Right atrium auricular region (tissue), 2 donors: Measurements from ENCODE around the gene NCOR1. TPM values are rescaled to one million over a fixed set of nuclear protein-coding genes. Genes with fewer than 3 reads are reported as not detected.

Experiments
- DNase-seq: peaks from one replicate; pipeline ENCODE4 v3.0.0-alpha.2; 2019; ENCODE audit warnings: low spot score
- H3K27ac ChIP-seq, 2 donors: fragments of 200-600 bp; sonication (generic); 1 replicate in 1 of 2; 2 replicates in 1 of 2; pipeline ENCODE4 v1.5.1; 2016 to 2019
- H3K27me3 ChIP-seq, 2 donors: fragments of 200-600 bp; sonication (generic); one replicate each; pipeline versions ENCODE4 v1.5.1 to v1.6.0; 2017 to 2019
- H3K36me3 ChIP-seq: fragments of 200-600 bp; sonication (generic); one replicate; pipeline ENCODE4 v1.5.1; 2016
- H3K4me1 ChIP-seq, 2 donors: fragments of 200-600 bp; sonication (generic); one replicate each; pipeline versions ENCODE4 v1.5.1 to v1.6.0; 2017 to 2019
- H3K4me3 ChIP-seq, 2 donors: fragments of 200-600 bp; sonication (generic); 1 replicate in 1 of 2; 2 replicates in 1 of 2; pipeline ENCODE4 v1.5.1; 2017 to 2019; ENCODE audit warnings: mild to moderate bottlenecking in 1 of 2, moderate library complexity in 1 of 2
- H3K9me3 ChIP-seq, 2 donors: fragments of 200-600 bp; sonication (generic); one replicate each; pipeline ENCODE4 v1.5.1; 2019
- CTCF ChIP-seq, 2 donors: fragments of 200-600 bp; sonication (generic); IDR thresholded peaks; one replicate each; pipeline ENCODE4 v1.5.1; 2019; ENCODE audit warnings: antibody characterized with exemption in 2 of 2
- total RNA-seq, 2 donors: library from RNA; depleted of rRNA; stranded (reverse); fragments of >200 nt; gene quantifications; one replicate each; pipeline ENCODE4 v1.1.0, GENCODE V29; 2016

The NCOR1 gene
- total RNA-seq, 2 donors from 2014 or later, result 79.7 to 84.3 TPM

GRCh38 chr17:16129441-16130205, 85.7 kb downstream of the NCOR1 start:
- H3K4me1 ChIP-seq, result no peaks in the 10 kb centered on the region
- H3K9me3 ChIP-seq, result no peaks in the 10 kb centered on the region
- no peak for TF ChIP-seq CTCF (IDR thresholded peaks at IDR 0.05)
- no peak overlapping the region for H3K4me3 ChIP-seq
- DNase-seq, result no peak
- H3K36me3 ChIP-seq, result peaks cover 22% of the 10 kb centered on the region
- H3K27me3 ChIP-seq, result no peaks in the 10 kb centered on the region
- H3K27ac ChIP-seq, result no peak overlapping the region

- Histone ChIP-seq H3K4me1 (no peaks in the 10 kb centered on the region), H3K27me3 (no peaks in the 10 kb centered on the region), H3K4me3 (no peak overlapping the region), H3K36me3 (peaks cover 35% of the 10 kb centered on the region), H3K9me3 (no peaks in the 10 kb centered on the region), H3K27ac (no peak overlapping the region)
- no peak for DNase-seq
- no peak for TF ChIP-seq CTCF (IDR thresholded peaks at IDR 0.05)
Measured at GRCh38 chr17:16123531-16123930, 91.8 kb downstream of the NCOR1 start.

- H3K9me3 ChIP-seq, result no peaks in the 10 kb centered on the region
- no peak for TF ChIP-seq CTCF (IDR thresholded peaks at IDR 0.05)
- no peak overlapping the region for H3K27ac ChIP-seq
- no peaks in the 10 kb centered on the region for H3K27me3 ChIP-seq
- H3K4me3 ChIP-seq, result no peak overlapping the region
- no peaks in the 10 kb centered on the region for H3K4me1 ChIP-seq
- H3K36me3 ChIP-seq, result peaks cover 39% of the 10 kb centered on the region
- no peak for DNase-seq
Measured at GRCh38 chr17:16122697-16123434, 92.5 kb downstream of the NCOR1 start.

GRCh38 chr17:16121915-16122314, 93.4 kb downstream of the NCOR1 start:
- Histone ChIP-seq H3K27me3 (no peaks in the 10 kb centered on the region), H3K36me3 (peaks cover 48% of the 10 kb centered on the region), H3K4me1 (no peaks in the 10 kb centered on the region), H3K27ac (no peak overlapping the region), H3K4me3 (no peak overlapping the region), H3K9me3 (no peaks in the 10 kb centered on the region)
- no peak for DNase-seq
- TF ChIP-seq CTCF (IDR thresholded peaks at IDR 0.05), result no peak

- no peaks in the 10 kb centered on the region for H3K9me3 ChIP-seq
- H3K4me3 ChIP-seq, result no peak overlapping the region
- no peak for DNase-seq
- TF ChIP-seq CTCF (IDR thresholded peaks at IDR 0.05), result no peak
- no peaks in the 10 kb centered on the region for H3K27me3 ChIP-seq
- no peak overlapping the region for H3K27ac ChIP-seq
- H3K4me1 ChIP-seq, result no peaks in the 10 kb centered on the region
- H3K36me3 ChIP-seq, result peaks cover 55% of the 10 kb centered on the region
Measured at GRCh38 chr17:16120937-16121336, 94.4 kb downstream of the NCOR1 start.
